Endothelial cell (in vitro differentiated cells): ENCODE results near the gene RAB6B. TPM values are rescaled to one million over a fixed set of nuclear protein-coding genes. Genes with fewer than 3 reads are reported as not detected.

Experiments used
- DNase-seq: peaks from one replicate; pipeline ENCODE4 v3.0.0; 2021; ENCODE audit warnings: low spot score
- H3K27ac Mint-ChIP-seq: one replicate; pipeline ENCODE4 v1.8.0; 2021; ENCODE audit warnings: mixed read lengths, inconsistent platforms; ENCODE audit not compliant: unreplicated experiment
- H3K27me3 Mint-ChIP-seq: one replicate; pipeline ENCODE4 v1.8.0; 2021; ENCODE audit warnings: mild to moderate bottlenecking, moderate library complexity, mixed read lengths, inconsistent platforms; ENCODE audit not compliant: unreplicated experiment
- H3K36me3 Mint-ChIP-seq: one replicate; pipeline ENCODE4 v1.8.0; 2021; ENCODE audit warnings: mild to moderate bottlenecking, low read depth, mixed read lengths, inconsistent platforms; ENCODE audit not compliant: unreplicated experiment
- H3K4me1 Mint-ChIP-seq: one replicate; pipeline ENCODE4 v1.8.0; 2021; ENCODE audit warnings: mild to moderate bottlenecking, mixed read lengths, inconsistent platforms; ENCODE audit not compliant: unreplicated experiment
- H3K4me3 Mint-ChIP-seq: one replicate; pipeline ENCODE4 v1.8.0; 2021; ENCODE audit warnings: mild to moderate bottlenecking, mixed read lengths, inconsistent platforms; ENCODE audit not compliant: unreplicated experiment
- H3K9me3 Mint-ChIP-seq: one replicate; pipeline ENCODE4 v1.8.0; 2021; ENCODE audit warnings: mixed read lengths, inconsistent platforms; ENCODE audit not compliant: unreplicated experiment
- CTCF ChIP-seq: fragments of 200-600 bp; sonication (generic); IDR thresholded peaks from one replicate; pipeline ENCODE4 v1.5.0; 2021; ENCODE audit warnings: antibody characterized with exemption; ENCODE audit not compliant: unreplicated experiment
- total RNA-seq: library from RNA; stranded (reverse); fragmentation: NEBNext Ultra II Directional; extraction: Animal tissue kit (Norgen Biotek cat#: 25700); gene quantifications from one replicate; pipeline ENCODE4 v1.2.1, GENCODE V29; 2021; ENCODE audit not compliant: unreplicated experiment

RAB6B gene
- total RNA-seq, 1 donor from 2014 or later = 3.9 TPM

GRCh38 chr3:133833880-133834620 lies 61.6 kb downstream of the RAB6B start:
- Mint-ChIP-seq H3K27ac (no peak overlapping the region), H3K4me3 (no peak overlapping the region), H3K9me3 (no peaks in the 10 kb centered on the region), H3K36me3 (no peaks in the 10 kb centered on the region), H3K27me3 (peaks cover 13% of the 10 kb centered on the region), H3K4me1 (no peaks in the 10 kb centered on the region)
- no peak for TF ChIP-seq CTCF
- DNase-seq = no peak

GRCh38 chr3:133833267-133833666 lies 62.4 kb downstream of the RAB6B start:
- Mint-ChIP-seq H3K9me3 (no peaks in the 10 kb centered on the region), H3K4me3 (no peak overlapping the region), H3K27ac (no peak overlapping the region), H3K27me3 (peaks cover 13% of the 10 kb centered on the region), H3K36me3 (no peaks in the 10 kb centered on the region), H3K4me1 (no peaks in the 10 kb centered on the region)
- no peak for TF ChIP-seq CTCF
- no peak for DNase-seq

GRCh38 chr3:133832802-133833144 lies 62.9 kb downstream of the RAB6B start:
- Mint-ChIP-seq H3K27ac (no peak overlapping the region), H3K4me3 (no peak overlapping the region), H3K9me3 (no peaks in the 10 kb centered on the region), H3K27me3 (peaks cover 13% of the 10 kb centered on the region), H3K36me3 (no peaks in the 10 kb centered on the region), H3K4me1 (no peaks in the 10 kb centered on the region)
- DNase-seq = no peak
- TF ChIP-seq CTCF = no peak

- no peaks in the 10 kb centered on the region for H3K4me1 Mint-ChIP-seq
- no peak overlapping the region for H3K27ac Mint-ChIP-seq
- no peaks in the 10 kb centered on the region for H3K36me3 Mint-ChIP-seq
- H3K27me3 Mint-ChIP-seq = peaks cover 13% of the 10 kb centered on the region
- no peak overlapping the region for H3K4me3 Mint-ChIP-seq
- H3K9me3 Mint-ChIP-seq = no peaks in the 10 kb centered on the region
- TF ChIP-seq CTCF = no peak
- no peak for DNase-seq
Observed at GRCh38 chr3:133831966-133832801, 63.5 kb downstream of the RAB6B start.

DNA sequence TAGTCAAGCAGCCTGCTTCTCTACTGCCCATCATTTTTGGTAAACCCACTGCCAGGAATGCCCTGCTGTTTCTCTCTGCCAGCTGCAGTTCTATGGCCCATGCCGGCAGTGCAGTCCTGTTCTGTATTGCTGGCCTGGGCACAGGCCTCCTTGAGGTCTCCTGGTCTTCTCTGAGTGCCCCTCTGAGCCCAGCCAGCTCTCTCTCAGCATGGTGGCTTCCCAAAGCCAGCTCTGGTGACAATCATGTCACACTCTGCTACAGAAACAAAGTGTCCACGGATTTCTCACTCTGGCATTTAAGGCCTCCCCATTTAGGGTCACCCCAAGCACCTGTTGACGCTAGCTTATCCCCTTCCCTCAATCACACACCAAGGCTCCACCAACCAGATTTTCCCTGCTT lies 65.6 kb downstream of the RAB6B start:
- DNase-seq = no peak
- no peaks in the 10 kb centered on the region for H3K9me3 Mint-ChIP-seq
- no peak overlapping the region for H3K27ac Mint-ChIP-seq
- H3K4me1 Mint-ChIP-seq = no peaks in the 10 kb centered on the region
- no peak for TF ChIP-seq CTCF
- H3K4me3 Mint-ChIP-seq = no peak overlapping the region
- H3K27me3 Mint-ChIP-seq = peaks cover 7% of the 10 kb centered on the region
- H3K36me3 Mint-ChIP-seq = no peaks in the 10 kb centered on the region
